ENCODE results near the gene CLEC2L.

- no peak for TF ChIP-seq BRCA1 (IDR thresholded peaks at IDR 0.05; ENCODE audit: low read depth, low read length)
- TF ChIP-seq POLR2AphosphoS5 (IDR thresholded peaks at IDR 0.05; ENCODE audit: low read depth, low read length) = no peak
- TF ChIP-seq CTCF (IDR thresholded peaks at IDR 0.05; ENCODE audit: control extremely low read depth in 1 of 3, insufficient read depth in 1 of 3, low read depth in 1 of 3, low read length in 3 of 3) = no peak
Measured at GRCh38 chr7:139502226-139502625, 21.3 kb upstream of the CLEC2L start.

Data from H1 (cell line).